Stomach (tissue), 9 donors: ENCODE measurements around the gene TMEM106C. TPM values are rescaled to one million over a fixed set of nuclear protein-coding genes. Genes with fewer than 3 reads are reported as not detected.

Source experiments
- DNase-seq, 2 donors: peaks; one replicate each; pipeline versions ENCODE4 v3.0.0 to v3.0.0-alpha.2; 2013 to 2019
- H3K27ac ChIP-seq, 5 donors: fragments of 200-600 bp in 4 of 5; sonication (generic) in 4 of 5; one replicate each; pipeline ENCODE4 v1.5.1; 2013 to 2019; ENCODE audit warnings: mild to moderate bottlenecking in 1 of 5, moderate library complexity in 1 of 5
- H3K27me3 ChIP-seq, 3 donors: fragments of 200-600 bp; sonication (generic); one replicate each; pipeline ENCODE4 v1.5.1; 2017 to 2019; ENCODE audit warnings: mixed run types in 1 of 3
- H3K36me3 ChIP-seq, 4 donors: fragments of 200-600 bp; sonication (generic); 1 replicate in 3 of 4; 2 replicates in 1 of 4; pipeline ENCODE4 v1.5.1; 2016 to 2019
- H3K4me1 ChIP-seq, 4 donors: fragments of 200-600 bp; sonication (generic); one replicate each; pipeline ENCODE4 v1.5.1; 2016 to 2019
- H3K4me3 ChIP-seq, 4 donors: fragments of 200-600 bp; sonication (generic) in 3 of 4; one replicate each; pipeline ENCODE4 v1.5.1; 2016 to 2019; ENCODE audit warnings: mild to moderate bottlenecking in 1 of 4
- H3K9me3 ChIP-seq, 4 donors: fragments of 200-600 bp; sonication (generic); one replicate each; pipeline ENCODE4 v1.5.1; 2016 to 2019
- EP300 ChIP-seq: sonication (generic); formaldehyde crosslinking; IDR thresholded peaks from one replicate; pipeline ENCODE4 v1.6.1; 2017; ENCODE audit warnings: antibody characterized with exemption
- POLR2A ChIP-seq, 4 donors: fragments of 450-650 bp; IDR thresholded peaks; one replicate each; pipeline ENCODE4 v1.6.1; 2016; ENCODE audit warnings: antibody characterized with exemption in 4 of 4, control low read depth in 2 of 4, mild to moderate bottlenecking in 1 of 4, moderate library complexity in 1 of 4
- POLR2AphosphoS5 ChIP-seq, 3 donors: sonication (generic); formaldehyde crosslinking; IDR thresholded peaks; one replicate each; pipeline ENCODE4 v1.6.1; 2016; ENCODE audit warnings: antibody characterized with exemption in 3 of 3
- WGBS, 5 donors: extraction: QIAGEN DNeasy Blood & Tissue Kit in 3 of 5; methylation state at CpG; one replicate each; pipeline versions ENCODE4 v1.1.5 to v1.1.7; 2013 to 2018; 5-methylcytosine and 5-hydroxymethylcytosine counted together
- intact Hi-C: fragments of 100-400 bp; cut with DNase I; formaldehyde crosslinking; loops from one replicate; pipeline ENCODE4 v1.15.1; 2023; ENCODE audit warnings: low total_unique reads
- polyA plus RNA-seq, 3 donors: library from polyadenylated mRNA; stranded (reverse); fragments of 200-250 nt; gene quantifications; one replicate each; pipeline ENCODE4 v1.2.3, GENCODE V29; 2013
- total RNA-seq, 5 donors: library from RNA; depleted of rRNA; stranded (reverse); fragments of >200 nt; gene quantifications; one replicate each; pipeline versions ENCODE4 v1.1.0 to v1.2.3, GENCODE V29; 2014 to 2016
- TF ChIP-seq, protein P1 (sequence below), 7 experiments: fragments of 450-650 bp in 4 of 7; fragments of 200-600 bp in 3 of 7; sonication (generic) in 3 of 7; IDR thresholded peaks; one replicate each; pipeline ENCODE4 v1.5.1; 2016 to 2019; ENCODE audit warnings: antibody characterized with exemption in 7 of 7, control low read depth in 2 of 7, mild to moderate bottlenecking in 1 of 7
- donor health status: healthy with polysubstance abuse.
- donor health status: Bipolar disorder and iron deficiency.
- donor health status: healthy.

The TMEM106C gene
- total and polyA plus RNA-seq, 8 donors = 29.8 to 254 (median 61.9) TPM

DNA sequence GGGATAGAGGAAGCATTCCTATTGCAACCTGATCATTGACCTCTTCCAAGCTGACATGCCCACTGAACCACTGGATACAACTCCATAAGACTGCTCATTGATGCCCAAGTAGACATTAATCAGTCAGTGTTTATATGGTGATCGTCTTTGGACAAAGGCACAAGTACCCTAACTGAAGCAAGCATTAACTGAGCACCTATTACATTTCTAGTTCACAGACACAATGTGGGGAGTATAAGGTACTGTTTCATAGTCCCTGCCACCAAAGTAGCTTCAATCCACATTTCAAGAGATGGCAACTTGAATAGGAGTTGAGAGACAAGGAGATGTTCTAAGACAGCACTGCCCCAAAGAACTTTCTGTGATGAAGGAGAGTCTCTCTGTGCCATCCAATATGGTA is 51.7 kb downstream of the TMEM106C start:
- TF ChIP-seq, protein P1, sequence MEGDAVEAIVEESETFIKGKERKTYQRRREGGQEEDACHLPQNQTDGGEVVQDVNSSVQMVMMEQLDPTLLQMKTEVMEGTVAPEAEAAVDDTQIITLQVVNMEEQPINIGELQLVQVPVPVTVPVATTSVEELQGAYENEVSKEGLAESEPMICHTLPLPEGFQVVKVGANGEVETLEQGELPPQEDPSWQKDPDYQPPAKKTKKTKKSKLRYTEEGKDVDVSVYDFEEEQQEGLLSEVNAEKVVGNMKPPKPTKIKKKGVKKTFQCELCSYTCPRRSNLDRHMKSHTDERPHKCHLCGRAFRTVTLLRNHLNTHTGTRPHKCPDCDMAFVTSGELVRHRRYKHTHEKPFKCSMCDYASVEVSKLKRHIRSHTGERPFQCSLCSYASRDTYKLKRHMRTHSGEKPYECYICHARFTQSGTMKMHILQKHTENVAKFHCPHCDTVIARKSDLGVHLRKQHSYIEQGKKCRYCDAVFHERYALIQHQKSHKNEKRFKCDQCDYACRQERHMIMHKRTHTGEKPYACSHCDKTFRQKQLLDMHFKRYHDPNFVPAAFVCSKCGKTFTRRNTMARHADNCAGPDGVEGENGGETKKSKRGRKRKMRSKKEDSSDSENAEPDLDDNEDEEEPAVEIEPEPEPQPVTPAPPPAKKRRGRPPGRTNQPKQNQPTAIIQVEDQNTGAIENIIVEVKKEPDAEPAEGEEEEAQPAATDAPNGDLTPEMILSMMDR (IDR thresholded peaks at IDR 0.05) = no peak
- no peak for TF ChIP-seq EP300
- TF ChIP-seq POLR2A (IDR thresholded peaks at IDR 0.05) = no peak
- TF ChIP-seq POLR2AphosphoS5 (IDR thresholded peaks at IDR 0.05) = no peak
- Histone ChIP-seq H3K27ac (no peak overlapping the region), H3K27me3 (peaks cover 0 to 30% (median 0%) of the 10 kb centered on the region in 3 donors), H3K9me3 (no peaks in the 10 kb centered on the region), H3K4me1 (peaks cover 0 to 4% (median 0%) of the 10 kb centered on the region in 4 donors), H3K4me3 (no peak overlapping the region), H3K36me3 (no peaks in the 10 kb centered on the region)
- intact Hi-C loops = no loop called here
- WGBS, 5 donors = 29 to 88% (median 55%) methylated on average over 1 of the region's 1 CpG
- no peak for DNase-seq

DNA sequence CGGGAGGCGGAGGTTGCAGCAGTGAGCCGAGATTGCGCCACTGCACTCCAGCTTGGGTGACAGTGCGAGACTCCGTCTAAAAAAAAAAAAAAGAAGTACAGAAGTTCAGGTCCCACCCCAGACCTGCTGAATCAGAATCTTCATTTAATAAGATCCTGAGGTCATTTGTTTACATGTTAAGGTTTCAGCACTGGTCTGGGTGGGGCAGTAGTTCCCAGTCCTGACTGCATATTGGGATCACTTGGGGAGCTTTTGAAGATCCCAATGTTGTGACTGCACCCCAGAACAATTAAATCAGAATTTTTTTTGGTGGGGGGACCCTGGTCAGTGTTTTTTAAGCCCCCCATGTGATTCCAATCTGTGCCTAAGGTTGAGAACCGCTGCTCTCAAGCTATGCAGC is 52.6 kb downstream of the TMEM106C start:
- Histone ChIP-seq H3K27ac (no peak overlapping the region), H3K36me3 (no peaks in the 10 kb centered on the region), H3K4me3 (no peak overlapping the region), H3K9me3 (no peaks in the 10 kb centered on the region), H3K4me1 (peaks cover 0 to 4% (median 0%) of the 10 kb centered on the region in 4 donors), H3K27me3 (peaks cover 0 to 23% (median 0%) of the 10 kb centered on the region in 3 donors)
- intact Hi-C loops = no loop called here
- 86 to 93% (median 87%) methylated on average over 6 to 7 of the region's 7 CpGs for WGBS, 5 donors
- DNase-seq = no peak
- TF ChIP-seq EP300 (no peak), POLR2A (IDR thresholded peaks at IDR 0.05) (no peak), POLR2AphosphoS5 (IDR thresholded peaks at IDR 0.05) (no peak)
- TF ChIP-seq, protein P1 (IDR thresholded peaks at IDR 0.05) = no peak

- Histone ChIP-seq H3K4me3 (no peak overlapping the region), H3K27ac (no peak overlapping the region), H3K4me1 (peaks cover 0 to 5% (median 0%) of the 10 kb centered on the region in 4 donors), H3K27me3 (peaks cover 0 to 21% (median 0%) of the 10 kb centered on the region in 3 donors), H3K9me3 (no peaks in the 10 kb centered on the region), H3K36me3 (no peaks in the 10 kb centered on the region)
- TF ChIP-seq POLR2AphosphoS5 (IDR thresholded peaks at IDR 0.05) = no peak
- 61 to 86% (median 79%) methylated on average over 7 to 8 of the region's 8 CpGs for WGBS, 5 donors
- no peak for DNase-seq
- intact Hi-C loops = no loop called here
Observed at GRCh38 chr12:48016373-48017020, 53.1 kb downstream of the TMEM106C start.

DNA sequence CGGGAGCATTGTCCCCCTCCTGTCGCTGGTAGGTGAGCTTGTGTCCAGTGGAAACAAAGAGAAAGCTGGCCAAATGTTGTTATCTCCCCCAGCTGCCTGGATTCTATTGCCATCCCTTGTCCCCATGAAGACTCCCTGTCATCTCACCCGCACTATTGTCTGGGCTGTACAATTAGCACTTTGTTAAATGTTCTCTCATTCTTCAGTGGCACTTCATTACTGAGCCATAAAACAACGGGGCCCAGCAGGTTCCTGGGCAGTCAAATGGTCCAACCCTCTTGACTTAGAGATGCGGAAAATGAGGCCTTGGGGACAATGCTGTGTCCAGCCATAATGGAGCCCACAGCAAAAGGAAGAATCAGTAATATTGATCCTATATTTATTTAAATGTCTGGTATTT is 54.1 kb downstream of the TMEM106C start:
- no peaks in the 10 kb centered on the region for H3K36me3 ChIP-seq
- no peak for DNase-seq
- intact Hi-C loops = no loop called here
- no peak for TF ChIP-seq POLR2AphosphoS5 (IDR thresholded peaks at IDR 0.05)
- no peak for TF ChIP-seq POLR2A (IDR thresholded peaks at IDR 0.05)
- TF ChIP-seq, protein P1 (IDR thresholded peaks at IDR 0.05) = no peak
- TF ChIP-seq EP300 = no peak
- peaks cover 5 to 13% (median 5%) of the 10 kb centered on the region in 4 donors for H3K4me1 ChIP-seq
- no peaks in the 10 kb centered on the region for H3K9me3 ChIP-seq
- WGBS, 5 donors = 77 to 87% (median 83%) methylated on average over 5 of the region's 5 CpGs
- H3K27ac ChIP-seq = no peak overlapping the region
- H3K4me3 ChIP-seq = no peak overlapping the region
- H3K27me3 ChIP-seq = peaks cover 0 to 29% (median 0%) of the 10 kb centered on the region in 3 donors
